HUDEP-2 (cell line): Measurements from ENCODE around the gene TUBA4B.

Experiments
- DNase-seq, 76 experiments: peaks; one replicate each; lab custom pipeline; 2025; ENCODE audit not compliant: unreplicated experiment in 76 of 76; lab: John Stamatoyannopoulos, UW

Gene TUBA4B

DNA sequence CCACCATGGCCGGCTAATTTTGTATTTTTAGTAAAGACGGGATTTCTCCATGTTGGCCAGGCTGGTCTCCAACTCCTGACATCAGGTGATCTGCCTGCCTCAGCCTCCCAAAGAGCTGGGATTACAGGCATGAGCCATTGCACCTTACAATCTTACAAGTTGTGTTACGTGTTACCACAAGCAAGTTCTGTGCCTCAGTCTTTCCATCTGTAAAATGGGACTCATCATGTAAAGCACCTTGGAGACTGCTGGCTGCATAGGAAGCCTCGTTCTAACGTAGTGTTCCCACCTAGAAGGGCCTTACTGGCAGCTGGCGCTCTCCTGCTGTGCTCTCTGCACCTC is 36.1 kb downstream of the TUBA4B start:
- DNase-seq, result no peak

DNA sequence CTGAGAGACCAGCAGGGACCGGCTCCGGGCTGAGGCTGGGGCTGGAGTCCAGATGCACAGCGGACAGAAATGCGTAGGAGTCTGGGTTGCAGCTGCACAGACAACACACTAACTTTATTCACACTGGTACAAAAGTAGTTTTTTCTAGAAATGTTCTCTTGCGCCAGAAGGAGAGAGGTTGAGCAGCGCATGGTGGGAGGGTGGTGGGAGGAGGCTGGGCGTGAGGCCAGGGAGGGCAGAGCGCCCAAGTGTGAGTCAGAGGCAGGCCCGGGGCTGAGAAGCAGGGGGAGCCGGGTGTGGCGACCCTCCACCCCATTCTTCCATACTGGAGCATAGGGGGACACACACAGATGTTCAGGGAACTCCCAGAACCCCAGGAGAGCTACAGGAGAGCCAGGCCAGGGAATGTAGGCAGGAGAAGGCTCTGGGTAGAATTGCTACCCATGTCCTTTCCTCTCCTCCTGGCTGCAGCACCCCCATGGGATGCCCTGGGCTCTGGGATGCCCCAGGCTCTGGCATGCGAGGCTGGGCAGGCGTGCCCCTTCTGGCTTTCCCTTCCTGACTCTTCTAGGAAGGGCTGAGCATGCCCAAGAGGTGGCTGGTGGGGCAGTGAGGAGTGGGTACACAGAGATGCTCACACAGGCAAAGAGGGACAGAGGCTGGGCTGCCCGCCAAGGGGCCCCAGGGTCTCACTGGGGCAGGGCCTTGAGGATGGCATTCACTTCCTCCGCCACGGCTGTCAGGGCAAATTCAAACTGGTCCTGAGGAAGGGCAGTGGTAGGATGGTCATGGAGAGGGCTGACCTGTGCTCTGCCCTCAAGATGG is 36.7 kb downstream of the TUBA4B start:
- peak in 73 of 76 experiments; percentile 8 to 93 (median 76) for DNase-seq

DNA sequence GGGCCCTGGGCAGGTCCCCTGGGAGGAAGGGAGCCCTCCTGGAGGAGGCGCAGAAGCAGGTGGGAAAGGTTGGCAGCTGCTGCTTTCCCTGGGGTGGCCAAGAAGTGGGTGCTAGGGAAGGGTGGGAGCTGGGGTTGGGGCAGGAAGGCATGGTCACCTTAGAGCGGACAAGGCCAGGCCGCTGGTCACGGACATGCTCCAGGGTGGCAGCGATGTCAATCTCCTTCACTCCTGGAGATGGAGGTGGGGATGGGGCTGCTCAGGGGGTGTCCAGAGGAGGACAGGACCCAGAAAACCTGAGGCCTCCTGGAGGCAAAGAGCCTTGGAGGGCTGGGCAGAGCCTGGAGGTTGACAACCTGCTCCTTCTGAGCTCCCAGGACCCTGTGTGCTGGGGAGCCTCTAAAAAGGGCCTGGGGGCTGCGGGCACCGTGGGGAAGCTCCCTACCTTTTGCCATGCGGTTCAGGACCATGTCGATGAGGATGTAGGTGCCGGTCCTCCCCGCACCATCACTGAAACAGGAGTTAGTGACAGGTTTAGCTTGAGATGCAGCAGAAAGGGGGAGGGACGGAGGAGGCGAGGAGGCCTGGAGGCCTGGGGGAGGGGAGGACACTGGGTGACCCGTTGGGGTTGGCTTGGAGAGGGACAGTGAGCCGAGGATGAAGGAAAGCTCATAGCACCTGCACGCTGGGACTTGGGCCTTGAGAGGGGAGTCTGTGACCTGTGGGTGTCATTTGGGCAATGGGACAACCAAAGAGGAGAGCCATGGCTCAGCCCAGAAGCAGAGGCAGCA is 37.5 kb downstream of the TUBA4B start:
- DNase-seq, result no peak

DNA sequence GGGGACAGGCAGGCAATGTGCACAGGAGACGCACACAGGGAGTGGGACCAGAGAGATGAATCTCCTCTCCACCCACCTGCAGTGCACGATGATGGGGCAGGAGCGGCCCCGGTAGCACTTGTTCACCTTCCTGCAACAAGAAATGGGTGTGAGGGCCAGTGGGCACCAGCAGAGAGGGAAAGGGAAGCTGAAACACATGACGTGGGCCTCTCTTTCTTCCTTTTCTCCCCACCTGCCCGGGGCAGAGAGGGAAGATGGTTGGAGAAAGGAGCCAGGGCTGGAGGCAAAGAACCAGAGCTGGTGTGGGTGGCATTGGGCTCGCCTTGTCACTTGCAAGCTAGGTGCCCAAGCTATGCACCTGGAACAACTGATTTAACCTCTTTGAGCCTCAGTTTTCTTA is 38.4 kb downstream of the TUBA4B start:
- DNase-seq, result no peak

DNA sequence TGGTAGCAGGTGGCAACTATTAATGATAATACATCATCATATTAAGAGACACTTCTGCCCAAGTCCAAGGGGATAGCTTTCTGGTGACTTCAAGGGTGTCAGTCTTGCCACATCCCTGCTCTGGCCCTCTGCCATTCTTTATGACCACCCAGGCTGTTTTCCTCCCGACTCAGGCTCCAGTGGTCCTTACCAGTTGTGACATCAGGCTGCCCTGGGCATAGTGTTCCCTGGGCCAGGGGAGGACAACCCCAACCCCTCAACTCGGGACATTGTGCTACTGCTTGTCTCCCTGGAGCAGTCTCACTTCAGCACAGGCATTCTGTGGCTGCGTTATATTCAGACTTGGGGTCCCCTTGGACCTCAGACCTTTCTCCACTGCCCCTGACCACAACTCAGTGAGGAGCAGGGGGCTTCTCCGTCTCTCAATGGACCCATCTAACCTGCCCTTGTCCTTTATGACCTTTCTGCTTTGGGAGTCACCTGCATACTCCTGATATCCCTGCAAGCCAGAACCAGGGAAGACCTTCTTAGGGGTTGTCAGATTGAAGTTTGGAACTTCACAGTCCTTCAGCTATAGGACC is 39.0 kb downstream of the TUBA4B start:
- no peak for DNase-seq

DNA sequence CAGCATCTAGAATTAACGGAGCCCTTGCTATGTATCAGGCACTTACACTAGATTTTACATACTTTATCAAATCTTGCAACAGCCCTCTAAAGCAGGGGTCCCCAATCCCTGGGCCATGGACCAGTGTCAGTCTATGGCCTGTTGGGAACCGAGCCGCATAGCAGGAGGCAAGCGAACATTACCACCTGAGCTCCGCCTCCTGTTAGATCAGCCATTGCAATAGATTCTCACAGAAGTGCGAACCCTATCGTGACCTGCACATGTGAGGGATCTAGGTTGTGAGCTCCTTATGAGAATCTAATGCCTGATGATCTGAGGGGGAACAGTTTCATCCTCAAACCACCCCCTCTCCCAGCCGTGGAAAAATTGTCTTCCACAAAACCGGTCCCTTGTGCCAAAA is 39.6 kb downstream of the TUBA4B start:
- no peak for DNase-seq

DNA sequence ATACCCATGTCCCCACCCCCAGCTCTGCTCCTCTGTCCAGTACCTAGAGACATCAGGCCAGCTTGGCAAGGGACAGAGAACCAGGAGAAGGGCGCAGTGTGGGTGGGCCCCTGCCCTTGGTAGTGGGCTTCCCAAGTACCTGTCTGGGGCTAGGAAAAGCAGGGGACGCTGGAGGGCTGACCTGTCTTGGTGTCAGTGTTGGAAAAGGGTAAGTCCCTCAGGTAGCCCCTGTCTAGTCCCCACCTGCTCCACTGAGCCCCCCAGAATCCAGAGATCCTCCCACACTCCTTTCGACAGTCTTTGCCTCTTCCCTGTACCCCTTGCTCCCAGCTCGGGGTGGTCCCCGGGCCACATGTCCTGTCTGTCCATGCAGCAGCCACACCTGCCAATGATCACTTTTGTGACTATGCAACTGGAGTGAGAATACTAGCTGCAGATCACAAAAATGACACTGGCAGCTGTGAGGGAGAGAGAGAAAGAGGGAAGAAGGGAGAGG is 40.7 kb downstream of the TUBA4B start:
- DNase-seq, result no peak

DNA sequence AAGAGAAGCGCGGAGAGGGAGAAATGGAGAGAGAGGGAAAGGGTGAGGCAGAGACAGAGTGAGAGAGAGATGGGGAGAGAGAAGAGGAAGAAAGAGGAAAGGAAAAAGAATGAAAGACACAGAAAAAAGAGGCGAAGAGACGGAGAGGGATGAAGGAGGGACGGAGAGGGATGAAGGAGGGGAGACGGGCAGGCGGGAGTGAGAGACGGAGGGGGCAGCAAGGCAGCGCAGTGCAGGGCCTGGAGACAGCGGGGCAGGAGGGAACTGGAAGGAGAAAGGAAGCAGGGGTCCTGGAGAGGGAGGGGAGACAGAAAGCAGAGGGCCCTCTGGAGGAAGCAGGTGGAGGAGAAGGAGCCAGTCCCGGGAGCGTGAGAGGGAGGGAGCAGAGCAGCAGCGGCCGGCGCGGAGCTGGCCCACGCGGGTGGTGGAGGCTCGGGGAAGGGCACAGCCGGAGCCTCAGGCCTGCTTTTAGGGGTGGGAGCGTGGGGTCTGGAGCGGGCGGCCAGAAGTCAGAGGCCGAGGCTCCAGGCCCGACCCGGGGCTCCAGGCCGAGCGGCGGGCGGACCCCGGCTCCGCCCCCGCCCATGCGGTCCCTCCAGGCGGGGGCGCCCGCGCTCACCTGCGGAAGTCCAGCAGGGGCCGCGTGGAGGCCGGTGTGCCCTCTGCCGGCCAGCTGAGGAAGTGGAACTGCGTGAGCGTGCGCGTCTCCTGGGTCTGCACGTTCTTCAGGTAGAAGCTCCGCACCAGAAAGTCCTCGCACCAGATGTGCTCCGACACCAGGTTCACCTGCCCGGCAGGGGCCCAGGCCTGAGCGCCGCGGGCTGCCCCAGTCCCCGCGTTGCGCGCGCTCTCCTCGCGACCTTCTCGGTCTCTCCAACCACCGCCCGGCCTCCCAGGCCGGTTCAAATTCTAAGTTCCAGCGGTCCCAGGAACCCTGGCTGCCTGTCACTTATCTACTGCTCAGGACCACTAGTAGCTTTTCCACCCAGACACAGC is 41.6 kb downstream of the TUBA4B start:
- DNase-seq, result peak in 72 of 76 experiments; percentile 12 to 84 (median 69)

DNA sequence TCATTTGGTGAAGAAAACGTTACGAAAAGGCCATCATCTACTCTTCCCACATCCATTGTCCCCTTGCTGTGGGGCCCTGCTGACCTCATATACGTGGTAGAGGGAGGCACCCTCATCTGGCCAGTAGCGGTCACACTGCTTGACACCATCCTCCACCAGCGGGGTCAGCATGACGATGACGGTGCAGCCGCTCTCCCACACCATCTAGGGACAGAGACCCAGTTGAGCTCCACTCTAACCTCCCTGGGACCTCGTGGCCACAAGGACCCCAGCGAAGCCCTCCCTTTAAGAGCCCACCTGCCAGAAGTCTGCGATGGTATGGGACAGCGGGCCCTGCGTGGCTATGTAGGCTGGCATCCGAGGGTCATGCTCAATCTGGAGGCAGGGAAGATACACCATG is 43.1 kb downstream of the TUBA4B start:
- DNase-seq, result no peak

DNA sequence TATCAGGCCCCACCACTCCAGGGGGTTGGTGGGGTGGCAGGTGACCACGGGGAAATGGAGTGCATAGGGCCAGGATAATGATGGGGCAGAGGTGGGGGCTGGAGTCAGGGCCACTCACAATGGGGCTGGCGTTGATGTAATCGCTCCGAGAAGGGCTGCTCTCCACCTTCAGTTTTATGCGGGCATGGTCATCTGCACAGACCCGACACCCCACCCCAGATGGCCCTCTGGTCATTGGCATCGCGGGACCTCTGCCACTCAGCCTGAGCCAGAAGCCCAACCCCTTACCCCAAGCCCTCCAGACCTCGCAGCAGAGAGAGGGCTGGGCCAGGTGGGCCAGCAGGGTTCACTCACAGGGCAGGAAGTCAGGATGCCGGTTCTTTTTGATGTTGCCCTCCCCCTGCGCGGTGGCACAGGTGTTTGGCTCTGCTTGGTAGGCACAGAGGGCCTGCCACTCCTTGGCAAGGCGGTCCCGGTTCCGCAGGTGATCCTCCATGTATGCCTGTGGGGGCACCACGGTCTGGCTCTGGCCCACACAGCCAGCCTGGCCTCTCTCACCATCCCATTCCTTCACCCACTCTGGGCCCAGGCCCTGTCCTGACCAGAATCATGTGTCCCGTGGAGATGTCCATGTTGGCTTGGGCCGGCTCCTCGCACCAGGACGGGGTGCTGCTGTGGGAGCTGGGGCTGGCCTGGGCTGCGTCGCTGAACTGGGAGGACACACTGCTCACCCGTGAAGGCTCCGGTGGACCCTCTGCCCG is 43.8 kb downstream of the TUBA4B start:
- DNase-seq, result no peak

DNA sequence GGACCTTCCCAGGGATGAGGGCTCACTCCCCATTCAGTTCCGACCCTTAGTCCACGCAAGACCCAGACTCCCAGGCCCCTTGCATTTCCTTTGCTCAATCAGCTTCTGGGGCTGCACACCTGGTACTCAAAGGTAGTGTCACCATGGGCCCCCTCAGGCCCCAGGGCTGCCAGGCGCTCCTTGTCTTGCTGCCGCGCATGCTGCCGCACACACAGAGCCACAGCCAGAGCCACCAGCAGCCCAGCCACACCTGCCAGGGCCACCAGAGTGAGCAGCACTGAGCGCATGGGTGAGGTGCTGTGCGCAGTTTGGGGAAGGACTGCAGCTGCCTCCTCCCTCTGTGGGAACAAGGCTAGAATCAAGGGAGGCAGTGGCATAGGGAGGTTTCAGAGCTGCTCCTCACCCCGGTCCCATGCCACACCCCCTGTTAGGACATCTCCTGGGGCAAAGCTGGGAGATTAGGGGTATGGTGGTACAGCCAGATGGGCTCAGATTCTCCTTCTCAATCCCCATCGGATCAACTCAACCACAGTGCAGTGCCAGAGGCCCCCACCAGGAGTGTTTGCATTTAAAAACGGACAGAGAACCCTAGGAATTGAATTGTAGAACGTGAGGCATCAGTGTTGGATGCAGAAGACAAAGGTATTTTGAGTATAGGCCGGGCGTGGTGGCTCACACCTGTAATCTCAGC is 44.9 kb downstream of the TUBA4B start:
- peak in 1 of 76 experiments; percentile 3 for DNase-seq

DNA sequence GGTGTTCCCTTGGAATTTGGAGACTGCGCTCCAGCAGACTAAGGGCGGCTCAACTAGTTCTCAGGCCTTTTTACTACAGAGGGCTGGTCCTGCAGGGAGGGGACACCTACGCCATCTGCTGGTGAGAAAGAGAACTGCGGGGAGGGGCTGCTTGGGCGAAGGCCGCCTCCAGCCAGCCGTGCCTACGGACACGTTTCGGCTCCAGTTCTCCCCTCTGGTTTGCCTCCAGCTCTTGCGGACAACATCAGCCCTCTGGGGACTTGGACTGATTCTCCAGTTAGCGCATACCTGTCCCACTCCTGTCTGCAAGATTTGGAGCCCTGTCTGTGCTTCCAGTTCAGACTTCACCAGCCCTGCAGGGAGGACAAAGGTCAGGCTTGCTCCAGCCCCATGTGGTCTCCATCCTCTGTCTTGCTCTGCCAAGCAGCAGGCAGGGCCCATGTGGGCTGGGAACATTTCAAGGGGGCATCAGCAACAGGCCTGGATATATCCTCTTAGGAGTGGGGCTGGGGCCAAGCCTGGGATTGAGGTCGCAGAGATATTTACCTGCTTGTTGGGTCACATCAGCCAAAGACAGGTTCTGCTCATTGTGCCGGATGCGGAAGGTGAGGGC is 45.8 kb downstream of the TUBA4B start:
- DNase-seq, result peak in 71 of 76 experiments; percentile 11 to 90 (median 70)

DNA sequence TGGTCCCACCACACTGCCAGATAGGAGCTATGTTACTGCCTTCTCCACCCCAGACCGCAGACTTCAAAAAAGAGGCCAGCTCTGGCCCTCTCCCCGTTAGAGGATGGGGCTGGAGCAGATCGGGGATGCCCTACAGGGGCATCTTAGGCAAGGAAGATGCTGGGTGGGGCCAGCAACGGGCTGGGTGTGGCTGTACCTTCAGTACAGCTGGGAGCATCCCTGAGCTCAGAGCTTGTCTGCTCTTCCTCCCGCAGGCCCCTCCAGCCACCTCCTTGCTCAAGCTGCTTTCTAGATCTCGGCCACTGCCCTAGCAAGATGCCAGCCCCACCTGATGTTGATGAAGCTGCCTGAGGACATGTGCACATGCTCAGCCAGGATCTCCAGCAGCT is 46.3 kb downstream of the TUBA4B start:
- no peak for DNase-seq

DNA sequence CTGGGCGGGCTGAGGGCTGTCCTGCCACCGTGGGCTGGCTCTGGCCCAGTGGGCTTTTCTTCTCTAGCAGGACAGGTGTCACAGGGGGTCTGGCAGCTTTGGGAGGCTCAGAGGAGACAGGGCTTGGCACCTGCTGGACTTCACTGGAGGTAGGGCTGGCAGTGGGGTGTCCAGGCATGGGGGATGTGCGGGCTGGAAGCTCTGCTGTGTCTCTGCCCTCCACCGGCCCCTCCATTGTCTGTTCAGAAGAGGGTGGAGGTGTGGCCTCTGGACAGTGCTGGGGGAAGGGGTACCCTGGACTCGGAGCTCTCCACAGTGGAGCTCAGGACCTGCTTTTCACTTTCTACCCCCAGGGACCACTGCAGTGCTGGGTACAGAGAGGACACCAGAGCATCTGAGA is 47.0 kb downstream of the TUBA4B start:
- no peak for DNase-seq

DNA sequence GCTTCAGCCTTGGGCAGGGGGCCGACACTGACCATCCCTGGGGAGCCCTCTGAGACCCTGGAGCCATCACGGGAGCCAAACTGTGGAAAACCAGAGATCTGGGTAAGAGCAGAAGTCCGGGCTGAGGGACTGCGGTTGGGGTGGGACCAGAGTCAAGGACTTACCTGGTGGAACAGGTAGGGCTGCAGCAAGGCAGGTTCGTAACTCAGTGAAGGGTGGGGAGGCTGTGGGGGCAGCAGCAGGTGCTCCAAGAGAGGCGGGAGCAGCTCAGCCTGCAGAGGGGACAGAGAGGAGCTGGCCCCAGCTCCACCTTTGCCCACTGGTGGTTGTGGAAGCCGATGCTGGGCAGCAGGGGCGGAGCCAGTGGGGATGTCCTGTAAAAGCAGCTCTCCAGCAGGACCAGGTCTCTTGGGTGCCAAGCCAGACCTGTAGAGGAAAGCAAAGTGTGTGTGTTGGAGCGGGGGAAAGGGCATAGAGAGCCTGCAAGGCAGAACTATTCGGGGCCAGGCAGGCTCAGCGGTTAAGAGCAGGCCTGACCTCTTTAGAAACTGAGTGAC is 49.4 kb downstream of the TUBA4B start:
- no peak for DNase-seq

DNA sequence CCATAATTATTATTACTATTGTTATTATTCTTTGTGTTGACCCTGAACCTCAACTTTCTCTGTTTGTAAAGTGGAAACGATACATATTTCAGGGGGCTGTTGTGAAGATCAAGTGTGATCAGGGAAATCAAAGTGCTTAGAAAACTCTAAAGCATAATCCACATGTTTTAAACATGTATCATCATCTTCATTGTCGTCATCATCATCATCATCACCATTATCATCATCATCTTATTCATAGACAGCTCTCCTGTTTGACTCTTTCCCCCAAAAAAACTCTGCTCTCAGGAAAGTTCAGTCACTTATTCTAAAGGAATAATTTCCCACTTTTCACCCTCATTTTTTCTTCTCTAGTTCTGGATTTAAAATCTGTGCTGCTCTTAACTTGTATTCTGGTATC is 51.2 kb downstream of the TUBA4B start:
- DNase-seq, result no peak

DNA sequence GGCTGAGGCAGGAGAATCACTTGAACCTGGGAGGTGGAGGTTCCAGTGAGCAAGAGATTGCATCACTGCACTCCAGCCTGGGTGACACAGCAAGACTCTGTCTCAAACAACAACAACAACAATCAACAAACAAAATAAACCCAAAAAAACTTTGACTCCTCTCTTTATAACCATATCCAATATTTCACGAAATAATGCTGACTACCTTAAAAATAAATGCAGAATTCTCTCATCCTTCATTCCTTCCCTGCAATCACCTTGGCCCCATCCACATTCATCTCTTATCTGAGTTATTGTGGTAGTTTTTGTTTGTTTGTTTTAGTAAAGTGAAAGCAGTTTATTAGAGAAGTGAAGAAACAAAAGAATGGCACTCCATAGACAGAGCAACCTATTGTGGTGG is 53.0 kb downstream of the TUBA4B start:
- no peak for DNase-seq
